Measurements from ENCODE around the gene RAB4B.

The RAB4B gene

DNA sequence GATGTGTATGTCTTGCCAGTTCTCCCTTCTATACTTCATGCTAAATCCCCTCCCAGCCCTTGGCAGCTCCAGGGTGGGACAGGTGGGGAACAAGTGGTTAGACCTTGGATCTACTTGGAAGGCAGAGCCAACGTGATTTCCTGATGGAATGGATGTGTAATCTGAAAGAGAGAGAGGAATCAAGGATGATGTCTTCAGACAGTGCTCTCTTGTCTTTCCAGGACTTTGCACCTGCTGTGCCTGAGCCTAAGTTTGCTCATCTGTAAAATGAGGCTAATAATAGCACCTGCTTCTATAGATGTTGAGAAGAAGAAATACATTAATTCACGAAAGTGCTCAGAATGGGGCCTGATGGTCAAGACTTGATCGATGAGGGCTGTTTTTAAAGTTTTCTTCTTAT lies 13.9 kb downstream of the RAB4B start:
- no peak for DNase-seq (ENCODE audit: low read depth)
- H3K4me3 ChIP-seq (ENCODE audit: control insufficient read depth, low read depth, low read length): no peak overlapping the region
- TF ChIP-seq, protein P1, sequence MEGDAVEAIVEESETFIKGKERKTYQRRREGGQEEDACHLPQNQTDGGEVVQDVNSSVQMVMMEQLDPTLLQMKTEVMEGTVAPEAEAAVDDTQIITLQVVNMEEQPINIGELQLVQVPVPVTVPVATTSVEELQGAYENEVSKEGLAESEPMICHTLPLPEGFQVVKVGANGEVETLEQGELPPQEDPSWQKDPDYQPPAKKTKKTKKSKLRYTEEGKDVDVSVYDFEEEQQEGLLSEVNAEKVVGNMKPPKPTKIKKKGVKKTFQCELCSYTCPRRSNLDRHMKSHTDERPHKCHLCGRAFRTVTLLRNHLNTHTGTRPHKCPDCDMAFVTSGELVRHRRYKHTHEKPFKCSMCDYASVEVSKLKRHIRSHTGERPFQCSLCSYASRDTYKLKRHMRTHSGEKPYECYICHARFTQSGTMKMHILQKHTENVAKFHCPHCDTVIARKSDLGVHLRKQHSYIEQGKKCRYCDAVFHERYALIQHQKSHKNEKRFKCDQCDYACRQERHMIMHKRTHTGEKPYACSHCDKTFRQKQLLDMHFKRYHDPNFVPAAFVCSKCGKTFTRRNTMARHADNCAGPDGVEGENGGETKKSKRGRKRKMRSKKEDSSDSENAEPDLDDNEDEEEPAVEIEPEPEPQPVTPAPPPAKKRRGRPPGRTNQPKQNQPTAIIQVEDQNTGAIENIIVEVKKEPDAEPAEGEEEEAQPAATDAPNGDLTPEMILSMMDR (conservative IDR thresholded peaks at IDR 0.05; ENCODE audit: control insufficient read depth, insufficient read depth, low read depth, low read length): no peak

DNA sequence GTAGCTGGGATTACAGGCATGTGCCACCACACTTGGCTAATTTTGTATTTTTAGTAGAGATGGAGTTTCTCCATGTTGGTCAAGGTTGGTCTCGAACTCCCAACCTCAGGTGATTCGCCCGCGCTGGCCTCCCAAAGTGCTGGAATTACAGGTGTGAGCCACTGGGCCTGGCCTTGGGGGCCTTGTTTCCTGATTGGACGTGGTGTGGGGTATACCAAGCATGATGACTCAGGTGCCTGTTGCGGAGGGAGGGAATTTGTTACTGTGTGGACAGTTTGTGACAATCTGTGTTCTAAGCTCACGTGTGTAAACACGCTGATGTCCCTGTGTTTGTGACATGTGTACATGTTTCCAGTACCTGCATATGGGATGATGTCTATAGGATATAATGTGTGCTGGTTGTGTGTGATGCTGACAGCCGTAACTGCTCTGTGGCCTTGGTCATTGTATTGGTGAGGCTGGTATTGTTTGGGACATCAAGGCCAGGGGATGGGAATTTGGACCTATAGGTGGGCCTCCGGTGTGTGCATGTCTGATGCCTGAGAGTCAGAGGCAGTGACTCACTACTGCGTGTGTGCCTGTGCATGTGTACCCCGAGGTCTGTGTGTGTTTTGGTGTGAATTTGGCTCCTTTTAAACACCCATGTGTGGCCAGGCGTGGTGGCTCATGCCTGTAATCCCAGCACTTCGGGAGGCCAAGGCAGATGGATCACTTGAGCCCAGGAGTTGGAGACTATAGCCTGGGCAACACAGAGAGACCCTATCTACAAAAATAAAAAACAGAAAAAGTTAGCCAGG lies 19.3 kb downstream of the RAB4B start:
- H3K4me3 ChIP-seq (ENCODE audit: control insufficient read depth, low read depth, low read length): no peak overlapping the region
- no peak for DNase-seq (ENCODE audit: low read depth)
- TF ChIP-seq, protein P1 (conservative IDR thresholded peaks at IDR 0.05; ENCODE audit: control insufficient read depth, insufficient read depth, low read depth, low read length): no peak

DNA sequence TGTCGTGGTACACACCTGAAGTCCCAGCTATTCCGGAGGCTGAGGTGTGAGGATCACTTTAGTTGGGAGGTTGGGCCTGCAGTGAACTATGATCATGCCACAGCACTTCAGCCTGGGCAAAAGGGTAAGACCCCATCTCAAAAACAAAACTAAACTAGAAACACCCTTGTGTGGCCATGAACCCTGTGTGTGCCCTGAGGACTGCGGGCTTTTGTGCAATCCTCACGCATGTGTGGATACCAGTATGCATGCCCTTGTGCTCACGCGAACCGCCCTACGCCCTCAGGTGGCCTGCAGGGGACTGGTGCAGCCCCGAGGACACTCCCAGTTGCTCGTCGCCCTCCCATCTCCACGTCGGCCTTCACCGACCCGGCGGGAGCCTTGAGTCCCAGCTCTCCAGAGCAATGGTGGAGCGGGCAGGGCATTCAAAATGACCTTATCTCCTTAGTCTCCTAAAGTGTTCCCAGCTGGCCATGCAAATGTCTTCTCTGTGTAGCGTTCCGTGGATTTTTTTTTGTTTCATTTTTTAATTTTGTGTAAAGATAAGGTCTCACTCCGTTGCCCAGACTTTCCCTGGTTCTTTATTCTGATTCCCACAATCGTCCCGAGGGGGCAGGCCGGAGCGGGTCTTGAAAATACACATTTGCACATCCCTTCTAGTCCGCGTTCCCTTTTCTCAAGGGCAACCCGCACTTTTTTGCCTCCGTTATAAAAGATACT lies 20.1 kb downstream of the RAB4B start:
- peak; percentile 53 for DNase-seq (ENCODE audit: low read depth)
- H3K4me3 ChIP-seq (ENCODE audit: control insufficient read depth, low read depth, low read length): peak overlapping the region; percentile 69
- TF ChIP-seq, protein P1 (conservative IDR thresholded peaks at IDR 0.05; ENCODE audit: control insufficient read depth, insufficient read depth, low read depth, low read length): peak; percentile 53

DNA sequence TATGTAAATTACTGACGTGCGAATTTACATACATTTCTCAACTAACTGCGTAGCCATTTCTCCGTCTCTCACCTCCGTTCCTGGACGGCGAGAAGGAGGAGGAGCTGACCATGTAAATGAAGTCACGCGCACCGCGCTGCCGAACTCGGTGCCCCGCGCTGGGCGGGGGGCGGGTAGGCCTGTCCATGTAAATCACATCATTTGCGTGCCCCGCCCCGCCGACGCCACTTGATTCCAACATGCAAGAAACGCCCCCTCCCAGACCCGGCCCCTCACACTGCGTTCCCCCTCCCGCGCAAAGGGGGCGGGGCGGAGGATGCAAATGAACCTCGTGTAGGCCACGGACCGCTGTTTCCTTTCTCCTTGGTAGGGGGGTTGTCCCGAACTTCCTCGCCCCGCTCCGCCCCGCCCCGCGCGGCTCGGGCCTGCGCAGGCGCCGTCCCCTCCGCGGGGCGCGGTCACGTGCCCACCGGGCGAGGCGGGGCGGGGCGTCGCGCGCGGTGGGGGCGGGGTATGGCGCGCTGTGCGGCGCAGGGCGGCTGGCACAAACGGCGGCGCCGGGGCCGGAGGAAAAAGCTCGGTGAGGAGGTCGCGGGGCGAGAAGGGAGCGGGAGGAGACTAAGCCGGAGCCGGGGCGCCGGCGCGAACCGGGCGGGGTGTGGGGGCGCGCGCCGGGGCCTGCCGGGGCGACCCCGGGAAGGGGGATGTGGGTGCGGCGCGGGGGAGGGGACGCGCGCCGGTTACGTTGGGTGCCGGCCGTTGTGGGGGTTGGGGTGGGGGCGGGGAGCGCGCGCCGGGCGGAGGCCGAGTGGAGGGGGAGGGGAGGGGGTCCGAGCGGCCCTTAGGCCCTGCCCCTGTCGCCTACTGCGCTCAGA lies 20.9 kb downstream of the RAB4B start, which contains the start of gene EGLN2:
Gene EGLN2, plus strand, starts transcription at position 509 of the 875 bp plus-strand sequence. CDS start 1,382 bp downstream, outside the sequence.
- H3K4me3 ChIP-seq (ENCODE audit: control insufficient read depth, low read depth, low read length): peak within 1 kb of the TSS; percentile 80
- DNase-seq (ENCODE audit: low read depth): peak; percentile 99
- TF ChIP-seq, protein P1 (conservative IDR thresholded peaks at IDR 0.05; ENCODE audit: control insufficient read depth, insufficient read depth, low read depth, low read length): no peak

DNA sequence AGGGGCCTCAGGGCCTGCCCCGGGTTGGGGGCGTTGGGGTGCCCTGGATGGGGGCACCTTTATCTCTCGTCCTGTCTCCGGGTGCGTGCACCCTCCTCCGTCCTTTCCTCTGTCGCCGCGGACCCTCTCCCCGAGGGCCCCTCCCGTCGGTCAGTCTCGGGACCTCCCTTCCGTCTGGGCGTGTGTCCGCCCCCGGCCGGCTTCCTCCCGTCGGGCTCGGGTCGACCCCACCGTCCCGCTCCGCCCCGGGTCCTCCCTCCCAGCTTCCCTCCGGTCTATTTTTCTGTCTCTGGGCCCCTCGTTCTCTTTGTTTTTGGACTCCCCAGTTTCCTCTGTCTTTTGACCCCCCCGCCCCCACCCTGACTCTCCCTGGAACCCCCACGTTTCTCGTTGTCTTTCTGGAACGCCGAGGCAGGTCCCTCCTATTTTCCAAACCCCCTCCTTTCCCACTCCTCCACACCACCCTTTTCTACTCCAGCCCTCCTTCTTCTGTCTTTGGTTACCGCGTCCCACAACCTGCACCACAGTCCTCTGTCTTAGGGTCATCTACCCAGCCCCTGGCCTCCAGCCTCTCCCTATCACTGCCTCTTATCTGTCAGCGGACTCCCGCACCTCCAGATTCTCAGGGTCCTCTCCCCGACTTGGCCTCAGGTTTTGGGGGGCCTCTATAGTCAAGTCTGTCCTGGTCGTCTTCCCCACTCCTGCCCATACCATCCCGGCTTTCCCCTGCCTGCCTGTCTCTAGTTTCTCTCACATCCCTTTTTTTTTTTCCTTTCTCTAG lies 21.7 kb downstream of the RAB4B start:
- H3K4me3 ChIP-seq (ENCODE audit: control insufficient read depth, low read depth, low read length): peak overlapping the region; percentile 80
- no peak for DNase-seq (ENCODE audit: low read depth)
- TF ChIP-seq, protein P1 (conservative IDR thresholded peaks at IDR 0.05; ENCODE audit: control insufficient read depth, insufficient read depth, low read depth, low read length): no peak
